ENCODE data around the gene CLIC6.
"Not testable (repeated sequence)": the region's sequence is repeated elsewhere in the genome, so short reads cannot be mapped to it uniquely, and the experiment has no call there.

CLIC6 gene

DNA sequence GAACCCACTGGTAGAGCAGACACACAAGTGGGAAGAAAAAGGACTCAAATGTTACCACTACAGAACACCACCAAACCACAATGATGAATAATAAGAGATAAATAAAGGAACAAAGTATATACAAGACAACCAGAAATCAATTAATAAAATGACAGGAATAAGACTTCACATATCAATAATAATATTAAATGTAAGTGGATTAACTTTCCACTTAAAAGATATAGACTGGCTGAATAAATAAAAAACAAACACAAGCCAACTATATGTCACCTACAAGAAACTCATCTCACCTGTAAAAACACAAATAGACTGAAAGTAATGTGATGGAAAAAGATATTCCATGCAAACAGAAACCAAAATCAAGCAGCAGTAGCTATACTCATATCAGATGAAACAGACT lies 6.9 kb upstream of the CLIC6 start:
- DNase-seq, result no peak

- DNase-seq, result no peak
Observed at GRCh38 chr21:34667761-34668160, 1.0 kb upstream of the CLIC6 start.

DNA sequence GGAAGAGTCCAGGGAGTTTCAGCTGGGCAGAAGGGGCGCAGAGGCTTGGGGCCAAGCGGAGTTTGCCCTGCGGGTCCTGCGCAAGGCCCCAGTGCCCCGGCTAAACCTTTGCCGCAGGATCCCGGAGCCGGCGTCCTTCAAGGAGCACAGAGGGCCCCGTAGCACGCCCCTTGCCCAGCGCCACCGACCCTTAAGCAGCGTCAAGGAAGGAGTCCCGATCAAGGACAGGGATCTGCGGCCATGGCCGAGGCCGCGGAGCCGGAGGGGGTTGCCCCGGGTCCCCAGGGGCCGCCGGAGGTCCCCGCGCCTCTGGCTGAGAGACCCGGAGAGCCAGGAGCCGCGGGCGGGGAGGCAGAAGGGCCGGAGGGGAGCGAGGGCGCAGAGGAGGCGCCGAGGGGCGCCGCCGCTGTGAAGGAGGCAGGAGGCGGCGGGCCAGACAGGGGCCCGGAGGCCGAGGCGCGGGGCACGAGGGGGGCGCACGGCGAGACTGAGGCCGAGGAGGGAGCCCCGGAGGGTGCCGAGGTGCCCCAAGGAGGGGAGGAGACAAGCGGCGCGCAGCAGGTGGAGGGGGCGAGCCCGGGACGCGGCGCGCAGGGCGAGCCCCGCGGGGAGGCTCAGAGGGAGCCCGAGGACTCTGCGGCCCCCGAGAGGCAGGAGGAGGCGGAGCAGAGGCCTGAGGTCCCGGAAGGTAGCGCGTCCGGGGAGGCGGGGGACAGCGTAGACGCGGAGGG lies 520 bp downstream of the CLIC6 start:
- no peak for DNase-seq

DNA sequence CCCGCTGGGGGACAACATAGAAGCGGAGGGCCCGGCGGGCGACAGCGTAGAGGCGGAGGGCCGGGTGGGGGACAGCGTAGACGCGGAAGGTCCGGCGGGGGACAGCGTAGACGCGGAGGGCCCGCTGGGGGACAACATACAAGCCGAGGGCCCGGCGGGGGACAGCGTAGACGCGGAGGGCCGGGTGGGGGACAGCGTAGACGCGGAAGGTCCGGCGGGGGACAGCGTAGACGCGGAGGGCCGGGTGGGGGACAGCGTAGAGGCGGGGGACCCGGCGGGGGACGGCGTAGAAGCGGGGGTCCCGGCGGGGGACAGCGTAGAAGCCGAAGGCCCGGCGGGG lies 1.1 kb downstream of the CLIC6 start:
- not testable (repeated sequence) for DNase-seq

DNA sequence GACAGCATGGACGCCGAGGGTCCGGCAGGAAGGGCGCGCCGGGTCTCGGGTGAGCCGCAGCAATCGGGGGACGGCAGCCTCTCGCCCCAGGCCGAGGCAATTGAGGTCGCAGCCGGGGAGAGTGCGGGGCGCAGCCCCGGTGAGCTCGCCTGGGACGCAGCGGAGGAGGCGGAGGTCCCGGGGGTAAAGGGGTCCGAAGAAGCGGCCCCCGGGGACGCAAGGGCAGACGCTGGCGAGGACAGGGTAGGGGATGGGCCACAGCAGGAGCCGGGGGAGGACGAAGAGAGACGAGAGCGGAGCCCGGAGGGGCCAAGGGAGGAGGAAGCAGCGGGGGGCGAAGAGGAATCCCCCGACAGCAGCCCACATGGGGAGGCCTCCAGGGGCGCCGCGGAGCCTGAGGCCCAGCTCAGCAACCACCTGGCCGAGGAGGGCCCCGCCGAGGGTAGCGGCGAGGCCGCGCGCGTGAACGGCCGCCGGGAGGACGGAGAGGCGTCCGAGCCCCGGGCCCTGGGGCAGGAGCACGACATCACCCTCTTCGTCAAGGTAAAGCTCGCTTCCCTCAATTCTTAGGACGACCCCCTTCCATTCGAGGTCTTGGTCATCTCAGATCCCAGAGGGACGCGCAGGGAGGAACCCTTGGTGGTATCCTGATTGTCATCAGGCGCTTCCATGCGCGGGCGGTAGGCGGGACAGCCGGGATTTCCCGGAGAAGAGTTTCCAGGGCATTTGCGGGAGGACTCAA lies 1.6 kb downstream of the CLIC6 start:
- DNase-seq, result no peak

GRCh38 chr21:34670962-34671348 lies 2.2 kb downstream of the CLIC6 start:
- DNase-seq, result no peak

DNA sequence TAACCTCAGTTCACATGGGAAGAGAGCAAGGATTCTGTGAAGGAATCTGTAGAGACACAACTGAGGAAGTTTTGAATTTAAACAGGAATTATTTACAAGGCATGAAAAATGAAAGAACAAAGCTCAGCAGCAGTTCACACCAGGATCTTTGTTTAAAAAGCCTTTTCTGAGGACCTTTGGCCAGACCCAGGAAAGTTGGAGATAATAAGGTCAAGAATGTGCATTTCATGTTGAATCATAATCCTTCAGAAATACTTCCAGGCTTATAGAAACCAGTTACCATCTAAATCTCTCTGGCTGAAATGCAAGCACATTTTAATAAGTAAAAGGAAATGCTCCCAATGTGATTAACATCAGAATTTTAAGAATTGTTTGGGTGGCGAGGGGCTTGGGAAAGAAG lies 2.7 kb downstream of the CLIC6 start:
- no peak for DNase-seq

DNA sequence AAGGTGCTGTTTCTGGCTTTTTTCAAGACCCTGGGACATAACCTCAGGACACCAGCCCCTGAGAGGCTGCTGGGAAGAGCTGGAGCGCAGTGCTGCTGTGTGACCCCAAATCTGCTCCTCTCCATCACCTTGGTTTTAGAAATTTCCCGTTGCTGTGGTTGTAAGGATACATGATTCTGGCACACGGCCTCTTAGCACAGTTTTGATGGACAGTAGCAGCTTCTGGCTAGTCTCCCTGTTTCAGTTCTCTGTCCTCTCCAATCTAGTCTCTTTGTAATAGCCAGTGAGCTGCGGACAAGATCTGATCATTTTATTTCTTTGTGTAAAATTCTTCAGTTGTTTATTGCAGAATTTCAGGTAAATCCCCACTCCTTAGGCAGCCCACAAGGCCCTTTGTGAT lies 3.1 kb downstream of the CLIC6 start:
- DNase-seq, result no peak

- no peak for DNase-seq
Observed at GRCh38 chr21:34673006-34673405, 4.2 kb downstream of the CLIC6 start.

DNA sequence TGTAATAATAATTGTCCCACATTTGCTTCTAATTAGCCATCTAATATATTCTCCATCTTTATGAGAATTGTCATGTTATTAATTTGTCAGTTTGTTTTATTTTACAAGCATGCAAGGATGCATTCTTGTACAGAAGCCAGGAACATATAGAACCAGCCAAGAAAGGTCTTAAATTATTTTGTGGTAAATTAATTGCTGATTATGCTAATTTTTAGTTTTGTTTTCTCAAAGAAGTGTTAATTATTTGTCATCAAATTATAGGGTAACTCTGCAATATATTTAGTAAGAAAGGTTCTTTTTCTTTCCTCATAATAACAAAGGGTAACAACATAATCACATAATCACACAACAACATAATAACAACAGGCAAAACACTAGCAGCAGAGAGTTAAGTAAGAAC lies 5.7 kb downstream of the CLIC6 start:
- no peak for DNase-seq

GRCh38 chr21:34675871-34676270 lies 7.1 kb downstream of the CLIC6 start:
- peak; percentile 8 for DNase-seq

DNA sequence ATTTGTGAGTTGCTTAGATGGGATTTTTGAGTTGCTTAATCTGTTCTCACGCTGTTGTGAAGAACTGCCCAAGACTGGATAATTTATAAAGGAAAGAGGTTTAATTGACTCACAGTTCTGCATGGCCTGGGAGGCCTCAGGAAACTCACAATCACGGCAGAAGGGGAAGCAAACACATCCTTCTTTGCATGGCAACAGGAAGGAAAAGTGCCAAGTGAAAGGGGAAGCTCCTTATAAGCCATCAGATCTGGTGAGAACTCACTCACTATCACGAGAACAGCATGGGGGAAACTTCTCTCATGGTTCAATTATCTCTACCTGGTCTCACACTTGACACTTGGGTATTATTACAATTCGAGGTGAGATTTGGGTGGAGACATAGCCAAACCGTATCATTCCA lies 10.3 kb downstream of the CLIC6 start:
- DNase-seq, result no peak

DNA sequence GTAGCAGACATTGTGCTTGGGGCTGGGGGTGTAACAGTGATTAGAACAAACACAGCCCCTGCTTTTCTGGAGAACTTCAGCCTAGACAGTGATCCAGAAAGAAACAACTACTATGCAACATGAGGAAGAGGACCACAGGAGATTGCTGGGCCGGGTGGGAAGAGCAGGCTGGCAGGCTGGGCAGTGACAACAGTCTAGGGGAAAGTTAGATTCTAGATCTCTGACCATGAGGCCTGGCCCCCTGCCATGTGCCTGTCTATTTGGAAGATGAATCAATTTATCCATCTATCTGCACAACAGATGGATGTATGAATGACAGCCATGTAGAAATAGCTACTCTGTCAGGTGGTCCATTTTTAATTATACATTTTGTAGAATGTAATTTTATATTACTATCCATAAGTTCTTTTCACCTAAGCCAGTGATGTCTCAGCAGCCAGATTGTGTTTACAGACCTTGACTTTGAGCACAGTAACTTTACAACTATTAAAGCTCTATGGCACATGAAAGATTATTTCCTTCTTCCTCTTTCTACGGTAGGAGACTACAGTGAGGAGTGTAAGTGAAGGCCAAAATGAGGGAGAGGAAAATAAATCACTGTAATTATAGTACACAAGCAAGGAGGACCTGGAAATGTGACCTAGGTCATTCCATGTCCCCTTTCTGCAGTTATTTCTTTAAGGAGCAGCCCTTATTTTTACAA lies 15.5 kb downstream of the CLIC6 start:
- no peak for DNase-seq

- peak; percentile 62 for DNase-seq
Observed at GRCh38 chr21:34687065-34687464, 18.3 kb downstream of the CLIC6 start.

GRCh38 chr21:34687745-34688144 lies 19.0 kb downstream of the CLIC6 start:
- DNase-seq, result no peak

DNA sequence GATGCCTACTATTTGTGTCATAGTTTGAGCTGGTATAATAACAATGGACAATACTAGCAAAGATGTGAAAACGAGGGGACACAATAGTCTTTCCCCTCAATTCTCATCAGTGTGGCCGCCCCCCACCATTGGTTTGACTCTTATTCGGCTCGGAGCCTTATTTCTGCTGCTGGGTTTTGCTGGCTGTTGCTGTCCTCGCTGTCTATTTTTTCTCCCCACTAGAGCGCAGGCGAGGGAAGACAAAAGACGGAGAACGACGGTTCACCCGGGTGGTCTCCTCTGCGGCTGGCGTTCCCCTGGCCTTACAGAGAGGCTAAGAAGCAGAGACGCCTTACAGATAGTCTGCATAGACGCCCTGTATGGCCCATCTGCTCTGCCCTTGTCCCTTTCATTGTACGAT lies 19.4 kb downstream of the CLIC6 start:
- peak; percentile 5 for DNase-seq

DNA sequence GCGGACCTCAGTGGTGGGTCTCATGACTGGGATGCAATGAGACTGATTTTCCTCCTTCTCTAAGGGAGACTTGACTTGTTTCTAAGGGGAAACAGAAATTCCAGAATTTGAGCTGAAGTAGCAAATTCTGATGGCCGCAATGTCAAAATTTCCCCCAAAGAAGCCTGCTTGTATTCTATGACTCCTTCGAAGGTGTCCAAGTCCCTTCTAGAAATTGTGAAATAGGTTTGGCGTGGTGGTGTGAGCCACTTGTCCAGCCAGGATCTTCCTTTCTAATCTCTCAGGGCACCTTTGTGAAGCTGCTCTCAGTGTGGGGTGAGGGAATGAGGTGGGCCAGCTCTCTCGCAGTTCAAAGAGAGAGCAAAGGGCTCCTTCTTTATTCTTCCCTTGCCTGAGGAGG lies 19.9 kb downstream of the CLIC6 start:
- DNase-seq, result no peak

GRCh38 chr21:34690041-34690792 lies 21.4 kb downstream of the CLIC6 start:
- peak; percentile 73 for DNase-seq

- no peak for DNase-seq
Observed at GRCh38 chr21:34690793-34691175, 22.0 kb downstream of the CLIC6 start.

DNA sequence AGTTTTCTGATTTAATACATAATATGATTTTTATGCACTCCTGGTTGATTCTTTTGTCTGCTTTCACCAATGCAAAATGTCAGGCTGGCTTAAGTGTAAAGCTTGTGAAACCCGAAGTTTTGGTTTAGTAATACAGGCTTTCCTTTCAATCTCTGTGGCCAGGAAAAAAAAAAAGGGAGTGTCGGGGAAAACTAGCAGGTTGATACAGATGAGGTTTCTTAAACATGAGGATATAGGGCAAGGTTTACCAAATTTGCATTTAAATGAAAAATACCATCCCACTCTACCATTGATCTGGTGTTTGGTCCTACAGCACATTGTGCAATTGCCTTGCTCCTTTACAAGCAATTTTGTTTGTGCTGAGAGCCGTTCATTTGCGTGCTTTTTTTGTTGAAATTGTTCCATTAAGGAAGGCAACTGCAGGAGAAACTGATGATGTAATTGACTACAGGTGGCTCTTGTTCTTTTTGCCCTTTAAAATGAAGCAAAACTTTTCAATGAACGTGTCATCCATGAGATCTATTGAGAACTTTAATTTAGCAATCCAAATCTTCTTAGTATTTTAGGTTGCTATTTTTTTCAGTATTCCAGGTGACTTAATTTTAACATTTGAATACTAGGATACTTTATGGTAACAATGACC lies 22.7 kb downstream of the CLIC6 start:
- no peak for DNase-seq

DNA sequence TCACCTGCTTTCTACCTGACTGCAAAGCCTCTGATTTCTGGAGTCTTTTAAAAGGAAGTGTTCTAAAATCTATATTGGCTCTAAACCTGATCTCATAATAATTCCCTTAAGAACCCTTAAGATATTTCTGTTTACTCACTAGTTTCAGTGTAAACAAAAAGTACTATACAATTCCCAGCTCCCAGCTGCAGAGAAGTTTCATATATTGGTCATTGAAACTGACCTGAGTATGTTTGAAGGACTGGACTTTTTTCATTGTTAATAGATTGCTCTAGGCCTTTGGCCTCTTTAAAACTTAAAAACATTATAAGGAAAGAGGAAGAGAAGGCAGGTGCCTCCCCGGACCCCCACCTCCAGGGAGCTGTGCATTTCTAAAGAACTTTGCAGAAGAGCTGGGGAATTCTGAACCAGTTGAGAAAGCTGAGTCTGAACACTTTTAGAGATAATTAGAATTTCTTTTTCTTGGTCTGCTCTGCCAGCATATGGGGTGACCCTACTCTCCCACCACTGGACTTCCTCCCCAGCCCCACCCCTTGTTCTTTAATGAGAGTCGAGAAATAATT lies 23.7 kb downstream of the CLIC6 start:
- DNase-seq, result no peak

- peak; percentile 59 for DNase-seq
Observed at GRCh38 chr21:34693192-34693810, 24.5 kb downstream of the CLIC6 start.

Measured in NCI-H1105 treated with DMSO at 0.1 percent for 48 hours (cell line).